Stimulated activated CD4-positive, alpha-beta T cell treated with anti-CD3 and anti-CD28 coated beads, Interleukin-4, amount 100 ng/mL, for 24 hours (primary cell): Measurements from ENCODE around the gene CHPF.

ENCODE experiments used
- DNase-seq: peaks from one replicate; pipeline ENCODE4 v3.0.0-alpha.2; 2020

The CHPF gene, protein sequence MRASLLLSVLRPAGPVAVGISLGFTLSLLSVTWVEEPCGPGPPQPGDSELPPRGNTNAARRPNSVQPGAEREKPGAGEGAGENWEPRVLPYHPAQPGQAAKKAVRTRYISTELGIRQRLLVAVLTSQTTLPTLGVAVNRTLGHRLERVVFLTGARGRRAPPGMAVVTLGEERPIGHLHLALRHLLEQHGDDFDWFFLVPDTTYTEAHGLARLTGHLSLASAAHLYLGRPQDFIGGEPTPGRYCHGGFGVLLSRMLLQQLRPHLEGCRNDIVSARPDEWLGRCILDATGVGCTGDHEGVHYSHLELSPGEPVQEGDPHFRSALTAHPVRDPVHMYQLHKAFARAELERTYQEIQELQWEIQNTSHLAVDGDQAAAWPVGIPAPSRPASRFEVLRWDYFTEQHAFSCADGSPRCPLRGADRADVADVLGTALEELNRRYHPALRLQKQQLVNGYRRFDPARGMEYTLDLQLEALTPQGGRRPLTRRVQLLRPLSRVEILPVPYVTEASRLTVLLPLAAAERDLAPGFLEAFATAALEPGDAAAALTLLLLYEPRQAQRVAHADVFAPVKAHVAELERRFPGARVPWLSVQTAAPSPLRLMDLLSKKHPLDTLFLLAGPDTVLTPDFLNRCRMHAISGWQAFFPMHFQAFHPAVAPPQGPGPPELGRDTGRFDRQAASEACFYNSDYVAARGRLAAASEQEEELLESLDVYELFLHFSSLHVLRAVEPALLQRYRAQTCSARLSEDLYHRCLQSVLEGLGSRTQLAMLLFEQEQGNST

GRCh38 chr2:219543596-219544358 is at the start of gene CHPF, which contains the start of gene TMEM198:
TSS of gene CHPF (minus strand) at chr2:219543809. CDS start at chr2:219543538, 271 bp downstream.
TSS of gene TMEM198 (plus strand) at chr2:219544028. CDS start at chr2:219544728, 700 bp downstream.
- DNase-seq = peak; percentile 95

DNA sequence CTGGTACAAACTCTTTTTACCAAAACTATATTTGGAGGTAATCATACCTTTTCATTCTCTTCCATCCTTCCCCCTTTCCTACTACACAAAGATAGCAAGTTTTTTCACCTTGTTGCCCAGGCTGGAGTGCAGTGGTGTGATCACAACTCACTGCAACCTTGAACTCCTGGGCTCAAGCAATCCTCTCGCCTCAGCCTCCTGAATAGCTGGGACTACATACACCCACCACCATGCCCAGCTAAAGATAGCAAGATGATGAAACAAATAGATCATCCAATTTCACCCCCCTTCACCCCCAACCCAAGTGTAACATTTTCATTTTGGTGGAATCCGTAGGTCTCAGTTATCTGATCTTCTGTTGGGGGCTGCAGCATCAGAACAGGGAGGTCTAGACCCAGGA is 49.5 kb upstream of the CHPF start:
- DNase-seq = no peak

- no peak for DNase-seq
Observed at GRCh38 chr2:219592736-219593135, 49.1 kb upstream of the CHPF start.

DNA sequence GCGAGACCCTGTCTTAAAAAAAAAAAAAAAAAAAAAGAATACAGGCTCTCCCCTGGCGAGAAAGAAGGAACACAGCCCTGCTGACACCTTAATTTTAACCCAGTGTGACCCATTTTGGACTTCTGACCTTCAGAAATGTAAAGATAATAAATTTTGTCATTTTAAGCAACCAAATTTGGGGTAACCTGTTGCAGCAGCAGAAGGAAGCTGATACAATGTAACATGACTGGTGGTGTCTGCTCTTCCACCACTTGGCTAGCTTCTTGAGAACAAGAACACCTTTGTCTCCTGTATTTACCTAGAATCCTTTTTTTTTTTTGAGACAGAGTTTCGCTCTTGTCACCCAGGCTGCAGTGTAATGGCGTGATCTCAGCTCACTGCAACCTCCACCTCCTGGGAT is 47.5 kb upstream of the CHPF start:
- DNase-seq = no peak

- DNase-seq = no peak
Observed at GRCh38 chr2:219581346-219581745, 37.7 kb upstream of the CHPF start.

GRCh38 chr2:219578811-219579613 is 35.4 kb upstream of the CHPF start:
- DNase-seq = no peak

GRCh38 chr2:219576505-219577388 is 33.1 kb upstream of the CHPF start:
- no peak for DNase-seq

GRCh38 chr2:219575566-219576504 is 32.2 kb upstream of the CHPF start:
- DNase-seq = no peak

DNA sequence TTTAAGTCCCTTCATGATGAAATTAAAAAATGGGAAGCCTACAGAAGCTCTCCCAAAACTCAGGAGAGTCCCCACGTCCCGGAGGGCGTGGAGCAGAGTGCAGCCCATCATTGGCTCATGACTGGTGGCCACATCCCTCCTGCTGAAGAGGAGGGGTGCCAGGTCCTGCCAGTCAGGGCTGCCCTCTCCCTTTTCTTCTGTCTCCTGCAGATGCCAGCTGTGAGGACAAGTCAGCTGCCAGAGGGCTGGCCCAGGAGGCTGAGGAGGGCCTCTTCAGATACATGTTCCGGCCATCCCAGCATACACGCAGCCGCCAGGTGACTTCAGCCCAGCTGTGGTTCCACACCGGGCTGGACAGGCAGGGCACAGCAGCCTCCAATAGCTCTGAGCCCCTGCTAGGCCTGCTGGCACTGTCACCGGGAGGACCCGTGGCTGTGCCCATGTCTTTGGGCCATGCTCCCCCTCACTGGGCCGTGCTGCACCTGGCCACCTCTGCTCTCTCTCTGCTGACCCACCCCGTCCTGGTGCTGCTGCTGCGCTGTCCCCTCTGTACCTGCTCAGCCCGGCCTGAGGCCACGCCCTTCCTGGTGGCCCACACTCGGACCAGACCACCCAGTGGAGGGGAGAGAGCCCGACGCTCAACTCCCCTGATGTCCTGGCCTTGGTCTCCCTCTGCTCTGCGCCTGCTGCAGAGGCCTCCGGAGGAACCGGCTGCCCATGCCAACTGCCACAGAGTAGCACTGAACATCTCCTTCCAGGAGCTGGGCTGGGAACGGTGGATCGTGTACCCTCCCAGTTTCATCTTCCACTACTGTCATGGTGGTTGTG is 31.1 kb upstream of the CHPF start:
- no peak for DNase-seq

DNA sequence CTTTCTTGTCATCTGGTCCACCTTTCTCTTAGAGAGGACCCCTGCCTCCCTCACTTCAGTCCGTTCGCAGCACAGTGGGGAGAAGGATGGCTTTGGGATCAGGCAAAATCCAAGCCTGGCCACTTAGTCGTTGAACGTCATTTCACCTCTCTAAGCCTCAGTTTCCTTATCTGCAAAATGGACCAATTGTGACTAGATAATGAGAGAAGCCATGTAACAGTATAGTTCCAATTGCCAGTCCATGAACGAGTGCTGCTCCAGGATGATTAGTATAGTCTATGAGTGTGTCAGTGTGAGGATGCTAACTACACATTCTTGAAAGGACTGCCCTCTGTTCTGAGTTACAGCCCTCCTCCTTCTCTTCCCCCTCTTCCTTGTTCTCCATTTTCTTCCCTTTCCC is 29.6 kb upstream of the CHPF start:
- DNase-seq = no peak

DNA sequence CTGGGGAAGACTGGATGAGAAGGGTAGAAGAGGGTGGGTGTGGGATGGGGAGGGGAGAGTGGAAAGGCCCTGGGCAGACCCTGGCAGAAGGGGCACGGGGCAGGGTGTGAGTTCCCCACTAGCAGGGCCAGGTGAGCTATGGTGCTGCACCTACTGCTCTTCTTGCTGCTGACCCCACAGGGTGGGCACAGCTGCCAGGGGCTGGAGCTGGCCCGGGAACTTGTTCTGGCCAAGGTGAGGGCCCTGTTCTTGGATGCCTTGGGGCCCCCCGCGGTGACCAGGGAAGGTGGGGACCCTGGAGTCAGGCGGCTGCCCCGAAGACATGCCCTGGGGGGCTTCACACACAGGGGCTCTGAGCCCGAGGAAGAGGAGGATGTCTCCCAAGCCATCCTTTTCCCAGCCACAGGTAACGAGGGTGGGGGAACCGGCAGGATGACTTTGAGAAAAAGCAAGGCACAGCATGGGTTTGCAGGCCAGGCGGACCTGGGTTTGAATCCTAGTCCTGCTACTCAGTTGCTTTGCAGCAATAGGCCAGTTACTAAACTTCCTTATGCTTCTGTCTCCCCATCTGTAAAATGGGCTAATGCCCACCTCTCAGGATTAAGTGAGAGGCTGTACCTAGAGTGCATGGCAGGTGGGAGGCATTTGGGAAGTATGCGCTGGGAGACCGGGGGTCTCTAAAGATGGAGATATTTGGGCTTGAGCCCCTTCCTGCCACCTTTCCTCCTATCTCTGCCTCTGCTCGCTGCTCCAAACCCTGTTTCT is 28.8 kb upstream of the CHPF start, which contains the start of gene INHA:
Gene INHA (plus strand): TSS at position 74 of the 765 bp plus-strand sequence. CDS start 65 bp downstream, at position 139.
- no peak for DNase-seq

- DNase-seq = no peak
Observed at GRCh38 chr2:219571311-219572236, 28.0 kb upstream of the CHPF start, which contains the start of gene OBSL1. TSS of gene OBSL1 (minus strand) at chr2:219571539. CDS start at chr2:219571232, 307 bp downstream.

DNA sequence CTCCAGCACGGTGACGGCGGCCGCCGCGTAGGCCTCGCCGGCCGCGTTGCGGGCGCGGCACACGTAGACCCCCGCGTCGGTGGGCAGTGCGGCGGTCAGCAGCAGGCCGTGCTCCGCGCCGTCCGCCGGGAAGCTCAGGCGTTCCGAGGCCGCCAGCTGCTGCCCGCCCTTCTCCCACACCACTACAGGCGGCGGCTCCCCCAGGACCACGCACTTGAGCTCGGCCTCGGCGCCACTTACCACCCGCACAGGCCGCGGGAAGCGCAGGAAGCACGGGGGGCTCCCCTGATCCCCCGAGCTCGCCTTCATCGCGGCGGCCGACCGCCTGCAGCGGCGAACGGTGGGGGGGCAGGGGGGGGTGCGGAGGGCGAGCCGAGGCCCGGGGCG is 27.3 kb upstream of the CHPF start:
- DNase-seq = no peak

- DNase-seq = no peak
Observed at GRCh38 chr2:219570194-219570923, 26.8 kb upstream of the CHPF start.

- DNase-seq = no peak
Observed at GRCh38 chr2:219569635-219570034, 26.0 kb upstream of the CHPF start.

DNA sequence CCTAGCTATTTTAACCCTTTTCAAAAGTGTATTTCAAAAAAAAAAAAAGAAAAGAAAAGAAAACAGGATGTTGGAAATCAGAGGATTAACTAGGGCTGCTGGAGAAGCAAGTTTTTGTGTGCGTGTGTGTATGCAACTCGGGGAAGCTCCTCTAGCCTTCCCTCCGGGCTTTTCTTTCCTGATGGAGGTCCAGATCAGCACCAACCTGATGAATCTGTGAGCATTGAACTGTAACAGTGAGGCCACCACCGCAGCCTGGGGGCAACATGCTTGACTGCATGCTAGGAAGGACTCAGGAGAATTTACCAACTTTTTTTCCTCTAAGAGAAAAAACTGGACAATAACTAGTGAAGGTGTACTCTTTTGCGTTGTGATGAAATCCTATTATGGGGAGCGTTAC is 25.4 kb upstream of the CHPF start:
- DNase-seq = no peak
